Endodermal cell (in vitro differentiated cells): ENCODE results near the gene RPL6. TPM values are rescaled to one million over a fixed set of nuclear protein-coding genes. Genes with fewer than 3 reads are reported as not detected.

Experiments
- DNase-seq: peaks from one replicate; pipeline ENCODE4 v3.0.0-alpha.2; 2017
- H3K27ac ChIP-seq: 2 replicates; pipeline ENCODE4 v1.5.1; 2013; ENCODE audit warnings: mild to moderate bottlenecking, low read depth, low read length, moderate library complexity
- H3K27me3 ChIP-seq: 2 replicates; pipeline ENCODE4 v1.6.1; 2013; ENCODE audit warnings: mild to moderate bottlenecking, low read length, moderate library complexity; ENCODE audit not compliant: insufficient read depth, control insufficient read depth, poor library complexity, severe bottlenecking
- H3K36me3 ChIP-seq: 2 replicates; pipeline ENCODE4 v1.7.0; 2013; ENCODE audit warnings: mild to moderate bottlenecking, low read length, moderate library complexity; ENCODE audit not compliant: control insufficient read depth, insufficient read depth
- H3K4me1 ChIP-seq: one replicate; pipeline ENCODE4 v1.7.0; 2013; ENCODE audit warnings: low read length; ENCODE audit not compliant: control insufficient read depth, insufficient read depth
- H3K4me3 ChIP-seq: 2 replicates; pipeline ENCODE4 v1.5.1; 2013; ENCODE audit warnings: mild to moderate bottlenecking, low read length, moderate library complexity
- H3K9ac ChIP-seq: 2 replicates; pipeline ENCODE4 v1.6.1; 2013; ENCODE audit warnings: mild to moderate bottlenecking, low read length, moderate library complexity; ENCODE audit not compliant: poor library complexity, severe bottlenecking; ENCODE audit errors: extremely low read depth
- H3K9me3 ChIP-seq: 2 replicates; pipeline ENCODE4 v1.6.1; 2013; ENCODE audit warnings: mild to moderate bottlenecking, low read length, moderate library complexity; ENCODE audit not compliant: control insufficient read depth
- H3K27ac Mint-ChIP-seq: 2 replicates; pipeline ENCODE4 v1.8.0; 2020; ENCODE audit warnings: mixed read lengths
- H3K27me3 Mint-ChIP-seq: 2 replicates; pipeline ENCODE4 v1.8.0; 2021; ENCODE audit warnings: mild to moderate bottlenecking, mixed read lengths; ENCODE audit not compliant: insufficient read depth
- H3K36me3 Mint-ChIP-seq: 2 replicates; pipeline ENCODE4 v1.8.0; 2020; ENCODE audit warnings: low read depth, mixed read lengths
- H3K4me1 Mint-ChIP-seq: 2 replicates; pipeline ENCODE4 v1.8.0; 2020; ENCODE audit warnings: mixed read lengths
- H3K4me3 Mint-ChIP-seq: 2 replicates; pipeline ENCODE4 v1.8.0; 2020; ENCODE audit warnings: mild to moderate bottlenecking, moderate library complexity, mixed read lengths
- H3K9me3 Mint-ChIP-seq: 2 replicates; pipeline ENCODE4 v1.8.0; 2020; ENCODE audit warnings: mild to moderate bottlenecking, mixed read lengths
- CTCF ChIP-seq: fragments of 200-600 bp; sonication (generic); conservative IDR thresholded peaks from 2 replicates; pipeline ENCODE4 v1.5.0; 2021; ENCODE audit warnings: antibody characterized with exemption, mild to moderate bottlenecking
- WGBS, 2 experiments: methylation state at CpG; one replicate each; pipeline versions ENCODE4 v1.1.5 to v1.1.7; 2013; ENCODE audit warnings: missing lambda C conversion rate in 2 of 2, mixed read lengths in 1 of 2; ENCODE audit not compliant: insufficient coverage in 1 of 2, insufficient read length in 1 of 2; 5-methylcytosine and 5-hydroxymethylcytosine counted together
- total RNA-seq, 2 donors: library from RNA; stranded (reverse); fragmentation: NEBNext Ultra II Directional in 1 of 2; extraction: Animal tissue kit (Norgen Biotek cat#: 25700) in 1 of 2; gene quantifications; 2 replicates in 1 of 2; 3 replicates in 1 of 2; pipeline ENCODE4 v1.2.1, GENCODE V29; 2021

Gene RPL6
- total RNA-seq, 2 donors from 2014 or later, result 1,610 to 1,647 TPM

DNA sequence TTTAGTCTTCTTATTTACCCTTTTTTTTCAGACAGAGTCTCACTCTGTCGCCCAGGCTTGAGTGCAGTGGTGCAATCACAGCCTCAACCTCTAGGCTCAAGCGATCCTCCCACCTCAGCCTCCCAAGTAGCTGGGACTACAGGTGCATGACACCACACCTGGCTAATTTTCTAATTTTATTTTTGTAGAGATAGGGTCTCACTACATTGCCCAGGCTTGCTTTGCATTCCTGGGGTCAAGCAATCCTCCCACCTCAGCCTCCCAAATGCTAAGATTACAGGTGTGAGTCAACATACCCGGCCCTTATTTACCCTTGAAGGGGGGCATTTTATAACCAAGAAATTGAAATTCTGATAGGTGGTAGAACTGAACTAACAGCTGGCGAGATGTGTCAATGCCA, 48.1 kb downstream of the RPL6 start:
- H3K9me3 ChIP-seq, result no peaks in the 10 kb centered on the region
- H3K9ac ChIP-seq, result no peak overlapping the region
- 93 to 97% methylated on average over 2 to 4 of the region's 4 CpGs for WGBS, 2 experiments
- no peaks in the 10 kb centered on the region for H3K36me3 ChIP-seq
- Mint-ChIP-seq H3K4me3 (no peak overlapping the region), H3K36me3 (peaks cover 4% of the 10 kb centered on the region), H3K27me3 (no peaks in the 10 kb centered on the region), H3K27ac (no peak overlapping the region), H3K4me1 (peaks cover 6% of the 10 kb centered on the region), H3K9me3 (no peaks in the 10 kb centered on the region)
- H3K27ac ChIP-seq, result no peak overlapping the region
- H3K4me1 ChIP-seq, result no peaks in the 10 kb centered on the region
- no peak overlapping the region for H3K4me3 ChIP-seq
- H3K27me3 ChIP-seq, result no peaks in the 10 kb centered on the region
- TF ChIP-seq CTCF, result no peak
- no peak for DNase-seq

- Histone ChIP-seq H3K36me3 (no peaks in the 10 kb centered on the region), H3K27me3 (no peaks in the 10 kb centered on the region), H3K9ac (no peak overlapping the region), H3K27ac (no peak overlapping the region), H3K9me3 (no peaks in the 10 kb centered on the region), H3K4me1 (no peaks in the 10 kb centered on the region), H3K4me3 (no peak overlapping the region)
- peaks cover 4% of the 10 kb centered on the region for H3K36me3 Mint-ChIP-seq
- H3K4me1 Mint-ChIP-seq, result peaks cover 6% of the 10 kb centered on the region
- 96 to 100% methylated on average over 3 of the region's 4 CpGs for WGBS, 2 experiments
- no peak for TF ChIP-seq CTCF
- H3K9me3 Mint-ChIP-seq, result no peaks in the 10 kb centered on the region
- no peak overlapping the region for H3K27ac Mint-ChIP-seq
- H3K27me3 Mint-ChIP-seq, result no peaks in the 10 kb centered on the region
- no peak overlapping the region for H3K4me3 Mint-ChIP-seq
- no peak for DNase-seq
These were observed 50.1 kb downstream of the RPL6 start for GRCh38 chr12:112359290-112359689.

DNA sequence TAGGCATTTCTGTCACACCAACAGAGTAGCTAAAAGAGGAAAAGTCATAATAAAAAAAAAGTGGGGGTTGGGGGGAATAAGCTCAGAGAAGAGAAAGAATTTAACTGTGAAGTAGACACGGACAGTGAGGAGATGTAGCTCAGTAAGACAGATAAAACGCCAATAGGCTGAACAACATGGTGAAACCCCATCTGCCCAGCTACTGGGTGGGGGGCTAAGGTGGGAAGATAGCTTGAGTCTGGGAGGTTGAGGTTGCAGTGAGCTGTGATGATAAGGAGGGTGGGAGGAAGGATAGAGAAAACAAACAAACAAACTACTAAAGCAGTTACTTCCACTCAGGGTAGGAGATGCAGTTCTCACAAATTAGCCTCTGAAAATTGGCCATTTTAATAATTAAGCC, 52.2 kb downstream of the RPL6 start:
- TF ChIP-seq CTCF, result no peak
- 72 to 100% methylated on average over 2 of the region's 2 CpGs for WGBS, 2 experiments
- no peak overlapping the region for H3K9ac ChIP-seq
- H3K4me3 ChIP-seq, result no peak overlapping the region
- Mint-ChIP-seq H3K27ac (no peak overlapping the region), H3K36me3 (peaks cover 4% of the 10 kb centered on the region), H3K27me3 (no peaks in the 10 kb centered on the region), H3K4me1 (peaks cover 6% of the 10 kb centered on the region), H3K9me3 (no peaks in the 10 kb centered on the region), H3K4me3 (peak overlapping the region; percentile 17)
- H3K4me1 ChIP-seq, result no peaks in the 10 kb centered on the region
- no peak for DNase-seq
- H3K36me3 ChIP-seq, result no peaks in the 10 kb centered on the region
- no peak overlapping the region for H3K27ac ChIP-seq
- no peaks in the 10 kb centered on the region for H3K27me3 ChIP-seq
- H3K9me3 ChIP-seq, result no peaks in the 10 kb centered on the region

Other genes with a start within 250 kb of the RPL6 start
- gene HECTD4, start 27.2 kb downstream of the RPL6 start, total RNA-seq, result 10 to 100 TPM; 46.6 to 48.2 TPM
- gene PTPN11, start 9.3 kb upstream of the RPL6 start, total RNA-seq, result 100 to 1,000 TPM in 1 of 2 donors, 10 to 100 TPM in 1; 98.2 to 106 TPM